Activated T-cell treated with anti-CD3 and anti-CD28 coated beads, Interleukin-2, amount 50 U/mL, for 72 hours (primary cell): ENCODE data around the gene PDE7B. TPM values are rescaled to one million over a fixed set of nuclear protein-coding genes. Genes with fewer than 3 reads are reported as not detected.

Source experiments
- ATAC-seq, 2 donors: fragments of 150-1000 bp; cut with Tn5 transposase; replicated peaks in 1 of 2; 2 replicates each; pipeline ENCODE4 v1.10.0; 2021; ENCODE audit warnings: moderate library complexity in 2 of 2, mild to moderate bottlenecking in 1 of 2
- DNase-seq, 2 donors: peaks; one replicate each; pipeline ENCODE4 v3.0.0; 2021 to 2022; ENCODE audit warnings: mixed read lengths in 1 of 2
- H3K27ac Mint-ChIP-seq: one replicate; pipeline ENCODE4 v1.8.0; 2022; ENCODE audit warnings: mild to moderate bottlenecking, moderate library complexity, mixed read lengths
- H3K27me3 Mint-ChIP-seq: one replicate; pipeline ENCODE4 v1.8.0; 2022; ENCODE audit warnings: low read depth, mixed read lengths
- H3K36me3 Mint-ChIP-seq, 2 donors: one replicate each; pipeline ENCODE4 v1.8.0; 2022; ENCODE audit warnings: mixed read lengths in 2 of 2, mild to moderate bottlenecking in 1 of 2; ENCODE audit not compliant: insufficient read depth in 2 of 2
- H3K4me1 Mint-ChIP-seq: one replicate; pipeline ENCODE4 v1.8.0; 2022; ENCODE audit warnings: low read depth, mixed read lengths
- H3K4me3 Mint-ChIP-seq, 2 donors: one replicate each; pipeline ENCODE4 v1.8.0; 2022; ENCODE audit warnings: mild to moderate bottlenecking in 2 of 2, mixed read lengths in 2 of 2, moderate library complexity in 2 of 2
- H3K9me3 Mint-ChIP-seq, 2 donors: one replicate each; pipeline ENCODE4 v1.8.0; 2022; ENCODE audit warnings: mixed read lengths in 2 of 2
- total RNA-seq, 2 donors: library from RNA; stranded (reverse); gene quantifications; one replicate each; pipeline ENCODE4 v1.2.3, GENCODE V29; 2022

The PDE7B gene
- total RNA-seq, 2 donors from 2014 or later, result 1.00 to 4.2 TPM

GRCh38 chr6:136020691-136021090, 169.2 kb downstream of the PDE7B start:
- DNase-seq, result no peak
- H3K36me3 Mint-ChIP-seq, result no peaks in the 10 kb centered on the region
- no peak overlapping the region for H3K4me3 Mint-ChIP-seq
- no peaks in the 10 kb centered on the region for H3K27me3 Mint-ChIP-seq
- H3K9me3 Mint-ChIP-seq, result no peaks in the 10 kb centered on the region
- H3K4me1 Mint-ChIP-seq, result no peaks in the 10 kb centered on the region
- H3K27ac Mint-ChIP-seq, result no peak overlapping the region
- no peak for ATAC-seq

DNA sequence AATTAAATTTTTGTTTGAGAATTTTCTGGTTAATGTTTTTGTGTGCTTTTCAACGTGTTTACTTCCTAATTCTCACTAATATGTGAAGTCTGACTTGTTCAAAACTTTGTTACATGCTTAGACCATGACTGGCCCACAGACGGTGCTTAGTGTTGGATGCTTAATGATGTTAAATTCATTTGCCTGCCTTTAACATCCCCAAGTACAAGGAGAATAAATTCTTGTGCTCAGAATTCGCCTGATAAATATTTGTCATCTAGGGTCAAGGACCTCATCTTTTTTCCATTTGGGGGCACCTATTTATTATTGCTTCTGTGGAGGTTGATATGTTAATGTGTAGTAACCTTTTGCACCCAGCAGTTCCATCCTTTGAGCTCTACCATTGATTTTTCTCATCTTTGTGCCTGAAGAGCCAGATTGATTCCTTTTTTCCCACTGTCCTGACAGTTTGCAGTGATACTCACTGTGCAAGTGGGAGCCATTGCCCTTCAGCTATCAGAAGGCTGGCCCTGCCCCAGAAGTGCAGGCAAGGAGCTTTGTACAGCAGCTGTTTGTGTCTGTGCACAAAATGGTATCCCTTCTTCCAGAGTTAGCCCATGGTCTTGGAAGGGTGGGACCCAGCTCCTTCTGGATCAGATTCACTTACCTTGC, 170.8 kb downstream of the PDE7B start:
- H3K4me3 Mint-ChIP-seq, result no peak overlapping the region
- H3K4me1 Mint-ChIP-seq, result no peaks in the 10 kb centered on the region
- ATAC-seq, result no peak
- no peak for DNase-seq
- no peak overlapping the region for H3K27ac Mint-ChIP-seq
- no peaks in the 10 kb centered on the region for H3K36me3 Mint-ChIP-seq
- H3K27me3 Mint-ChIP-seq, result no peaks in the 10 kb centered on the region
- H3K9me3 Mint-ChIP-seq, result no peaks in the 10 kb centered on the region

- ATAC-seq (no peak), DNase-seq (no peak)
- Mint-ChIP-seq H3K36me3 (no peaks in the 10 kb centered on the region), H3K4me3 (no peak overlapping the region), H3K4me1 (no peaks in the 10 kb centered on the region), H3K27me3 (no peaks in the 10 kb centered on the region), H3K9me3 (no peaks in the 10 kb centered on the region), H3K27ac (no peak overlapping the region)
These were observed 173.2 kb downstream of the PDE7B start for GRCh38 chr6:136024711-136025110.

- DNase-seq (no peak), ATAC-seq (no peak)
- Mint-ChIP-seq H3K36me3 (no peaks in the 10 kb centered on the region), H3K27ac (no peak overlapping the region), H3K4me1 (no peaks in the 10 kb centered on the region), H3K4me3 (no peak overlapping the region), H3K9me3 (no peaks in the 10 kb centered on the region), H3K27me3 (no peaks in the 10 kb centered on the region)
These were observed 174.2 kb downstream of the PDE7B start for GRCh38 chr6:136025736-136026135.

GRCh38 chr6:136030131-136030530, 178.6 kb downstream of the PDE7B start:
- no peaks in the 10 kb centered on the region for H3K27me3 Mint-ChIP-seq
- no peak for ATAC-seq
- H3K9me3 Mint-ChIP-seq, result no peaks in the 10 kb centered on the region
- H3K4me3 Mint-ChIP-seq, result no peak overlapping the region
- H3K4me1 Mint-ChIP-seq, result no peaks in the 10 kb centered on the region
- no peak overlapping the region for H3K27ac Mint-ChIP-seq
- DNase-seq, result no peak
- H3K36me3 Mint-ChIP-seq, result no peaks in the 10 kb centered on the region

GRCh38 chr6:136031982-136032381, 180.5 kb downstream of the PDE7B start:
- Mint-ChIP-seq H3K4me1 (peaks cover 7% of the 10 kb centered on the region), H3K27me3 (no peaks in the 10 kb centered on the region), H3K27ac (no peak overlapping the region), H3K36me3 (no peaks in the 10 kb centered on the region), H3K4me3 (no peak overlapping the region), H3K9me3 (no peaks in the 10 kb centered on the region)
- DNase-seq (peak in 1 of 2 donors; percentile 4), ATAC-seq (no peak)

GRCh38 chr6:136033416-136033815, 181.9 kb downstream of the PDE7B start:
- ATAC-seq, result no peak
- H3K4me3 Mint-ChIP-seq, result no peak overlapping the region
- no peaks in the 10 kb centered on the region for H3K36me3 Mint-ChIP-seq
- H3K27ac Mint-ChIP-seq, result no peak overlapping the region
- H3K9me3 Mint-ChIP-seq, result no peaks in the 10 kb centered on the region
- no peak for DNase-seq
- H3K4me1 Mint-ChIP-seq, result peaks cover 21% of the 10 kb centered on the region
- H3K27me3 Mint-ChIP-seq, result no peaks in the 10 kb centered on the region

DNA sequence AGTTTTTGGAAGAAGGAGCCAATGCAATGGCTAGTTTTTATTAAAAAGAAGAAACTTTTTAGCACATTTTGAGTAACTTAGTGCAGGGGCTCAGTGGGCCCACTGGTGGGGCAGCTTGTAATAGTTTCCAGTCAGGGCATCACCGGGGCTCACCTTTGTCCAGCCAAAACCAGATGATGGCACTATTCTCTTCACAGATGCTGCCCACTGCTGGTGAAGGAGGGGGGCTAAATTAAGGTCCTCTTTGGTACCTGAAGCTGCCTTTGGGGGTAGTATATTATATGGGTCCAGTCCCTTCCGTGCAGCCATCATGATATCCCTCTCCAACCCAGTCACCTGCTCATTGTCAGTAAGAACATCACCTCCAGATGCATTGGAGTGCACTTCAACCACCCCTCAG, 182.9 kb downstream of the PDE7B start:
- ATAC-seq, result no peak
- H3K4me3 Mint-ChIP-seq, result no peak overlapping the region
- H3K27ac Mint-ChIP-seq, result no peak overlapping the region
- H3K9me3 Mint-ChIP-seq, result no peaks in the 10 kb centered on the region
- no peaks in the 10 kb centered on the region for H3K27me3 Mint-ChIP-seq
- H3K36me3 Mint-ChIP-seq, result no peaks in the 10 kb centered on the region
- H3K4me1 Mint-ChIP-seq, result peaks cover 22% of the 10 kb centered on the region
- no peak for DNase-seq

DNA sequence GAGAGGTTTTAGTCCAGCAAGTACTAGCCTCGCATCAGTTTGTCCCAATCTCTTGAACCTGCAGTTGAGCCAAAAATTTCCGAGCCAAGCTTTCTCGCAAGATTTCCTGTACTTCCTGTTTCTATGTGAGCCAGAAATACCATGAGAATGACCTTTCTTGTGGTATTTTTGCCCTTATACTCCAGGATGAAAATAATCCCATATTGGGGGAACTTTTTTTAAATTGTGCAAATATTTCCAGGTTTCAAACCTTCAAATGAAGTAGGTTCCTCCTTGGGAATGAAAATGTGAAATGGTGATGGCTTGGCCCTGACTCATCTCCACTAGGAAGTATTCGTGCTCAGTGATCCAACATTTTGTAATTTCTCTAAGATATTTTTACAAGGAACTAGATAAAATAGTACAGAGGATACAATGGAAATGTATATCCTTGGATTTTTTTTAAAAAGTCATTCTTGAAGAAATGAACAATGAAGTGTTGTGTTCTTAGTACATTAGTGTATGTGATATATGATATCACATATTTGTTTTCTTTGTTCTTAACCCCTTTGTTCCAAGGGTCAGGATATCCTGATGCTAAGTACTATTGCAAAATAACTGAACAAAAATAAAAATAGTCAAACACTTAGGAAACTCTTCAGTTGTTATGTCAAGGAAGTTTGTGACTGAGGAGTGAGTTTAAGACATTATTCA, 184.0 kb downstream of the PDE7B start:
- Mint-ChIP-seq H3K27ac (no peak overlapping the region), H3K4me3 (no peak overlapping the region), H3K9me3 (no peaks in the 10 kb centered on the region), H3K4me1 (peaks cover 22% of the 10 kb centered on the region), H3K27me3 (no peaks in the 10 kb centered on the region), H3K36me3 (no peaks in the 10 kb centered on the region)
- ATAC-seq (no peak), DNase-seq (no peak)

DNA sequence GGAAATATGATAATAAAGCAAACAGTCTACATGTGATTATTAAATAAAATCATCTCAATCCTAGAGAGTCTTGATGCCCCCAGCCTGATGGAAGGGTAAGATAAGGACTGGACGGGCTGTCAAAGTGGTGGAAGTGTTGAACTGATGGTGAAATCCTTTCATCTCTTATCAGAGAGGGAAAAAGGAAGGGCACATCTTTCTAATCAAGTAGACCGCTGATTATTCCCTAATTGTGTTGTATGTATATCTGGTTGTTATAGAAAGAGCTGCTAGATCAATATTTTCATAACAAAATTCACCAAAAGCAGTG, 184.5 kb downstream of the PDE7B start:
- H3K27ac Mint-ChIP-seq, result no peak overlapping the region
- H3K4me3 Mint-ChIP-seq, result no peak overlapping the region
- DNase-seq (no peak), ATAC-seq (no peak)
- H3K4me1 Mint-ChIP-seq, result peaks cover 22% of the 10 kb centered on the region
- H3K27me3 Mint-ChIP-seq, result no peaks in the 10 kb centered on the region
- H3K9me3 Mint-ChIP-seq, result no peaks in the 10 kb centered on the region
- no peaks in the 10 kb centered on the region for H3K36me3 Mint-ChIP-seq

GRCh38 chr6:136036601-136037000, 185.1 kb downstream of the PDE7B start:
- Mint-ChIP-seq H3K4me3 (no peak overlapping the region), H3K27me3 (no peaks in the 10 kb centered on the region), H3K9me3 (no peaks in the 10 kb centered on the region), H3K36me3 (no peaks in the 10 kb centered on the region), H3K27ac (no peak overlapping the region), H3K4me1 (peaks cover 22% of the 10 kb centered on the region)
- no peak for DNase-seq
- ATAC-seq, result no peak

DNA sequence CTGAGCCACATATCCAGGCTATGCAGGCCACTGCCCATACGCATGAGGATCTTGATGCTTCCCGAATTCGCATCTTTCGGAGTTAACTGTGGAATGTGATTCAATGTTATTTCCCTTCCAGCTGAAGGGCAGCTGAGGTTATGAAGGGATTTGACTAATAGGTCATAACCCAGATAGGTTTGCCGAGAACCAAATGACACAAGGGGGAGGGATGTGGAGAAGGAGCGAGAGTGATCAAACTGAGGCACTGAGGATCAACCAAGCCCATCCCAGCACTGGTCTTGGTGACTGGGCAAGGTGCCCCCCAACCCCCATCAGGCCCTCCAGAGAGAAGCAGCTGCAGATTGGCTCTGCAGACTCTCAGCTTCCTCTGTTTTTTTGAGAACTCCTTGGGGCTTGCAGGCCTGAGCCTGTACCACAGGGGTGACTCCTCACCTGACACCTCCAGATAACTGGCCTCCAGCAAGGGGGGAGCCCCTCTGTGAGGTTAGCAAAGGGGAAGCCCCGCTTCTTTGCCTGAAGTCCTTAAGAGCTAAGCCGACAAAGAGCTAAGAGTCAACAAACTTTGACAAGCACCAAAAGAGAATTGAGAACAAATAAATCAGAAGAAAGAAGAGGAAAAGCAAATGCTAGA, 185.9 kb downstream of the PDE7B start:
- DNase-seq (peak; percentile 32 to 76), ATAC-seq (peak; percentile 87 to 100)
- Mint-ChIP-seq H3K9me3 (no peaks in the 10 kb centered on the region), H3K36me3 (no peaks in the 10 kb centered on the region), H3K27ac (no peak overlapping the region), H3K27me3 (no peaks in the 10 kb centered on the region), H3K4me1 (peaks cover 22% of the 10 kb centered on the region), H3K4me3 (peak overlapping the region; percentile 10 to 53)

GRCh38 chr6:136037876-136038460, 186.5 kb downstream of the PDE7B start:
- ATAC-seq, result peak; percentile 13 to 46
- peaks cover 22% of the 10 kb centered on the region for H3K4me1 Mint-ChIP-seq
- H3K36me3 Mint-ChIP-seq, result no peaks in the 10 kb centered on the region
- H3K4me3 Mint-ChIP-seq, result peak overlapping the region; percentile 10 to 53
- no peak overlapping the region for H3K27ac Mint-ChIP-seq
- no peaks in the 10 kb centered on the region for H3K9me3 Mint-ChIP-seq
- no peaks in the 10 kb centered on the region for H3K27me3 Mint-ChIP-seq
- peak in 1 of 2 donors; percentile 2 for DNase-seq
